ENCODE measurements around the gene NAV2.

NAV2 gene

GRCh38 chr11:19721176-19721575 lies 8.5 kb downstream of the NAV2 start:
- no peak for DNase-seq

GRCh38 chr11:19722702-19723101 lies 10.1 kb downstream of the NAV2 start:
- DNase-seq = no peak

- peak; percentile 33 to 56 for DNase-seq
Measured at GRCh38 chr11:19723572-19724342, 11.1 kb downstream of the NAV2 start.

DNA sequence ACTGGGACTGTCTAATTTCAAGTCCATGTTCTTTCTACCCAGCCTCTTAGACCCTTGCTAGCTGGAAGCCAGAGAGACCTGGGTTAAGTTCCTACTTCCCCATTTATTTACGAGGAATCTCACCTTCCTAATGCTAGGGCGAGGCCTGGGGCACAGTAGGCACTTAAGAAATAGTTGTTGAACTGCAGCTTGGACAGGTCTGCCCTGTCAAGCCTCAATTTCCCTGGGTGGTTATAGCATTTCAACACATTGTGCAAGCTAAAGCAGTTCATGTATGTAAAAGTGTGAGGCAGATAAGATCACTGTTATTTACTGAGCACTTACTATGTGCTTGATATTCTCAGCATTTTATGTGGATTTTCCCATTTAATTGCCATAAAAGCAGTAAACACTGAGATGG lies 12.1 kb downstream of the NAV2 start:
- no peak for DNase-seq

DNA sequence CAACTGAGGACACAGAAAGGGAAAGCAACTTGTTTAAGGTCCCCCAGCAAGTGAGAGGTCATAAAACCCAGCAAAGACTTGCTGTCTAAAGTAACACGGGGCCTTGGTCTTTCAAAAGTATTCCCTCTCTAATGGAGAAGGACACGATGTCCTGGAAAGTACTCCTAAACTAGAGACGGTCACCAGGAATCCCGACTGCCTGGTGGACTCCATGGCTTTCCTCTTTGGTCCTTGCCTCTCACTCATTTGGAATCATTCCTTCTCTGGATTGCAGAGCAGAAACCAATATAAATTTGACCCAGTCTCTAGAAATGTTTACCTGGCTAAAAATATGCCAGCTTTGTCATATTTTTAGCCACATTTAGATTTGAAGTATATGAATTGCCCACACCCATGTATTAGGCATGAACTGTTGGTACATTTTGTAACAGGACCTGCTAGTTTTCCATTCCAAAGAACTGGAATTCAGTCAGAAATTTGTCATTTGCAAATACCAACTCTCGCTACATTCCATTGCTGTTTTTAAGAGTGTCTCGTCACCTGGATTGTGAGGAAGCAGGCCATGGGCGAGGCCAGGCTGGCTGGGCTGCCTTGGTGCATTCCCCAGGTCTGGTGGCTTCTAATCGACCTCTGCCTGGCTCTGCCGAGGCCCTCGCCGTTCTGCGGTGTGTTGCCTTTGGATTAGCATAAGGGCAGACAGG lies 12.9 kb downstream of the NAV2 start:
- DNase-seq = no peak

GRCh38 chr11:19727246-19727645 lies 14.6 kb downstream of the NAV2 start:
- no peak for DNase-seq

GRCh38 chr11:19728436-19728835 lies 15.8 kb downstream of the NAV2 start:
- DNase-seq = no peak

GRCh38 chr11:19729141-19729540 lies 16.5 kb downstream of the NAV2 start:
- no peak for DNase-seq

DNA sequence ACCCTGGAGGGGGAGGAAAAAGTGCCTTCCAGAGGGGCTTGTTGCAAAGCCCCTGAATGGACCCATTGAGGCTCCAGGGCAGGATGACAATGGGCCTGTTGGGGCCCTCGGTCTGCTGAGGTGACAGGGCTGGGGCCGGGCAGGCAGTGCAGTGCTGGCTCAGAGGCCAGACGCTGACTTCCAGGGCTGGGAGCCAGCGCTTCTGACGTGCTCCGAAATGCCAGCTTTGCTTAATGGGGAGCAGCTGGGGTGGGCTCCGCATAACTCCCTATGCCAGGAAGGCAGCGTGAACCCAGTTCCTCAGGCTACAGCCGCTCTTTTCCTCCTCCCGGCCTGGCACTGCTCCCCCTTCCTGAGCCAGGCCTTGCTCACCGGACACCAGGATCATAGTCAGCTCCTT lies 17.7 kb downstream of the NAV2 start:
- no peak for DNase-seq

DNA sequence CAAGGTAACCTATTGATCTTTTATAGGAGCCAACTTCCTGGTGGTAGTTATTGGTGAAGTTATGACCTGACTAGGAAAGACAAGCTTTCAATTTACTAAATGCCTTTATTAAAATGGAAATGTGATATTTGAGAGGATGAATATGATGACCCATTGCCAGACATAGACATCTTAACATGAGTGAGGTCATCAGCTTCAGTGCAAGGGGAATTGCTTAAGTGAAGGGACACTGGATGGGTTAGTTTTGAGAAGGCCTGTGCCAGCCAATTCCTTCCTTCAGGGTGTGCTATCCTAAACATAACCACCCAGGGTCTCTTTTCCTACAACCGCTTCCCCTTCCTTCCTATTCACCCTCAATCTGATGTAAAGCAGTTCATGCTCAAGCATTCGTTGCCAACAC lies 21.5 kb downstream of the NAV2 start:
- no peak for DNase-seq

- no peak for DNase-seq
Measured at GRCh38 chr11:19735157-19735908, 22.7 kb downstream of the NAV2 start.

DNA sequence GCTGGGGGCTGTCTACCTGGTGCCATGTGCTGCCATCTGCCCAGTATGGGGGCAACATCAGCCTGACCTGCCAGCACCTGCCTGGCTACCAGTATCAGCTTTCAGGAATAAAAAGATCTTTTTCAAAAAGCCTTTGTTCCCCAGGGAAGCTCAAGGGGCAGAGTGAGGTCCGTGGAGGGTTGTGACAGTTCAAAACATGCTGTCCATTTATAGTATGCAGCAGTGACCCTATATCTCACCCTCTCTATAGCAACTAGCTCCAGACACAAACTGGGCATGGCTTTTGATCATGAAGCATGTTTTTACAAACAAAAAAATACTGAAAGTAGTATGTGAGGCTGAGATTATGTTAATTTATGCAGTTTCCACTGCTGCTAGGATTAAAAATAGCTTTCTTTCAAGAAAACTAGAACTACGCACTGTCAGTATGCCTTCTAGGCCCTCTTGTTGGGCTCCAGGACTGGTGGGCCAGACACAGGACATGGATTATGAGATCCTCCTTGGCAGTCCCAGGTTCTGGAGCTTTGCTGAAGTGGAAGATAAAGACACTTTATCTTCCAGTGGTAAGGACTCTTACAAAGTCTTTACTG lies 23.4 kb downstream of the NAV2 start:
- no peak for DNase-seq

DNA sequence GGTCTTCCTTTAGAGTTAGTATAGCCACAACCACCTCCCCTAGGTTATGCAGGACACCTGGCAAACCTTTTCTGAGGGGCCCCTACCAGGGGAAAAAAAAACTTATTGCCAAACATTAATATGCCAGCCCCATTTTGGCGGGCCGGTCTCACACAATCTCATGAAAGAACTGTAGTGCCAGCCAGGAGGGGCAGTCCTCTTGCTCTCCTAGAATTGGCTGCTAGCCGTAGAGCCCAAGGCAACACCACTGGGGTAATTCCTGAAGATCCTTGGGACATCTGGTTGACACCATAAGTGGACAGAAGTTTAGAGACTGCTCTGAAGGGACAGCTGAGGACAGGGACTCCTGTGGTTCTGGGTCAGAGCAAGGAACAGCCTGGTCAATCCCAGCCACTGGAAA lies 24.2 kb downstream of the NAV2 start:
- no peak for DNase-seq

DNA sequence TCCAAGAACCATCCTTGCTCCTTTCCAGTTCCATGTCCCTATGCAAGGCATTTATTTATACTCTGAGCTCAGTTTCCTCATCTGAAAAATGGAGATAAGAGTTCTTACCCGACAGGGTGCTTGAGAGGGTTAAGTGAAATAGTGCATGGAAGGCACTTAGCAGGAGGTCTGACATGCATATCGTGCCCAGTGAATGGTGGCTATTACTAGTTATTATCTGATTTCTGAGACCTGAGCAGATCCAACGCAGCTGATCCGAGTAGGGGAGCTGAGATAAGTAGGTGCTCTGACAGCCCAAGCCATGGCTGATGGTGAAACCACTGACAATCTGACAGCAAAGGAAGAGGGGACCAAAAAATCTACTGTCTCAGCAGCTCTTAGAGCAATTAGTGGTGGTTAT lies 24.9 kb downstream of the NAV2 start:
- no peak for DNase-seq

GRCh38 chr11:19738124-19738523 lies 25.5 kb downstream of the NAV2 start:
- no peak for DNase-seq

- DNase-seq = no peak
Measured at GRCh38 chr11:19739872-19740271, 27.2 kb downstream of the NAV2 start.

GRCh38 chr11:19740586-19740985 lies 27.9 kb downstream of the NAV2 start:
- no peak for DNase-seq

DNA sequence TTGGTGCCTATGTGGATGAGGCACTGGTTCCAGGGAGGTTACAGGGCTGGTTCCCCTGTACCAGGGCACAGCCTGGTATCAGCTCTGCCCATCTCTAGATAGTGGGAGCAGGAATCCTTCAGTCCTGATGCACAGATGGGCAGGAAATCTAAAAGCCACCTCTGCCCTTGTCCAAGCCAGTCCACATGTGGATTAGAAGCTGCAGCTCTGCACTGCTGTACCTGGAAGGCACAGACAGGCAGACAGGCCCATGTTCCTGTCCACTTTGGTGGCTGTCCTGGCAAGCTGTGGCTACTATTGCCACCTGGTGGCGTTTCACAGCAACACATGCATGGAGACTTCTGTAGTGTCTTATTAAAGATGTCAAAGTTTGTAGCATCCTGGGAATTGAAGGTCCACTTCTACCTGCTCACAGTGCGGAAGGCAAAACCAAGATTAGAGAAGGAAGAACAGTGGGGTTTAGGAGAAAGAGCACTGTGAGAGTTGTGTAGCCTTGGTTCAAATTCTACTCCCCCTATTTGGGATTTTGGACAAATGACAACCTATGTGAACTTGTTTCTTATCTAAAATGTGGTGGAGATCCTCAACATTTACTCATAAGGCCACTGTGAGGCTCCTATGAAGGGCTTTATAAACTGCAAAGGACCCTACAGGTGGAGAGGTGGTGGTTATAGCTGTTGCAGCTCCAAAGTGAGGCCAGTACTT lies 30.1 kb downstream of the NAV2 start:
- DNase-seq = peak; percentile 70 to 71

- no peak for DNase-seq
Measured at GRCh38 chr11:19743622-19744021, 31.0 kb downstream of the NAV2 start.

- DNase-seq = no peak
Measured at GRCh38 chr11:19744130-19744529, 31.5 kb downstream of the NAV2 start.

- no peak for DNase-seq
Measured at GRCh38 chr11:19746086-19746485, 33.4 kb downstream of the NAV2 start.

GRCh38 chr11:19747634-19748033 lies 35.0 kb downstream of the NAV2 start:
- DNase-seq = no peak

GRCh38 chr11:19751055-19751454 lies 38.4 kb downstream of the NAV2 start:
- no peak for DNase-seq
